Urothelium cell line (cell line): ENCODE results near the gene DOC2B.
"Not testable (repeated sequence)": the region's sequence is repeated elsewhere in the genome, so short reads cannot be mapped to it uniquely, and the experiment has no call there.

Experiments
- DNase-seq: peaks from one replicate; pipeline ENCODE4 v3.0.0; 2011; ENCODE audit warnings: low spot score, mixed read lengths
- FAIRE-seq: peaks from 2 replicates; lab custom pipeline; 2011; peaks lifted over from hg19 to GRCh38; lab: Jason Lieb, UNC

The DOC2B gene

DNA sequence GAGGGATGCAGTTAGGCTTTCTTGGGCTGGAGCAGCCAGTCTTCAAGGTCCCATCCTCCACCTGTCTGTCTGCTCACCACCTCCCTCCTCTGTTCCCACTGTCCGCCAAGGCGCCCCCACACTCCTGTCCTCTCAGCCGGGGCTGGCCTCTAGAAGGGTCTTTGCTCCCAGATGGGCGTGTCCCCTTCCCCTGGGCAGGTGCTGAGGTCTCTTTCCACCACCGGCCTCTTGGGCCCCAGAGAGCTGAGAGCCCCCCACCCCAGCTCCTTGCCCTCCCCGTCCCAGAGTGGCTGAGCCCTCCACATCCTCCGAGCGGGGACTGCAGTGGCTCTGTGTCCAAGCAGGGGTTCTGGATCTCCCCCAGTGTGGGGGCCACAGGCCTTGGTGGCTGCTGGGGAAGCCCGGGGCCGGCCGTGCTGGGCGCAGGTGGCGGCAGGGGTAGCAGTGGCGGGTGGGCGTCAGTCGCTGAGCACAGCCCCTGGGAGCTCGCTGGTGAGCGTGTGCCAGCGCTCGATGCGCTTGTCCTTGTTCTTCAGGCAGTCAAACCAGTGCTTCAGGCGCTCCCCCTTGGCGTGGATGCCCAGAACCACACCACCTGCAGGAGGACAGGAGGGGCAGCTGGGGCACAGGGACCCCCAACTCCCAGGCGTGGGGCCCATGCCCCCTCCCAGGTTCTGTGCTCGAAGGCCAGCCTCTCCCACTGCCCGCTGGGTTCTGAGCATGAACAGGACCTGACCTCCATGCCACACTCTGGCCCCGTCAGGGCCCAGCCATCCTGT is 34.3 kb downstream of the DOC2B start:
- no peak for FAIRE-seq
- no peak for DNase-seq

DNA sequence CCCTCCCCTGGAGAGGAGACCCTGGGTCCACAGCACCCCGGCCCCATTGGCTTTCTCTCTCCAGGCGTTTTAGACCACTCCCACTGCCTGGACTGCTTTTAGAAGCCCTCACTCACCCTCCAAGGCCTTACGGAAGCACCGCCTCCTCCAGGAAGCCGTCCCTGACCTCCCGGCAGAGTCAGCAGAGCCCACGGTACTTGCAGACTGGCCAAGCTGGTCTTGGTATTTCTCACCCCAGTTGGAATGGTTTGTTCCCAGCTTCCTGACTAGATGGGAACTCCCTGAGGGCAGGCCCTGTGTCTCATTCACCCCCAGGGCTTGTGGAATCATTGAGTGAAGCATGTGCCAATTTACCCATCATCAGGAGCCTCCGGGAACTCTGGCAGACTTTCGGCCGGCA is 34.9 kb downstream of the DOC2B start:
- FAIRE-seq (no peak), DNase-seq (no peak)

GRCh38 chr17:145671-146541 is 35.5 kb downstream of the DOC2B start:
- FAIRE-seq (no peak), DNase-seq (no peak)

- no peak for FAIRE-seq
- no peak for DNase-seq
Observed at GRCh38 chr17:144936-145670, 36.3 kb downstream of the DOC2B start.

DNA sequence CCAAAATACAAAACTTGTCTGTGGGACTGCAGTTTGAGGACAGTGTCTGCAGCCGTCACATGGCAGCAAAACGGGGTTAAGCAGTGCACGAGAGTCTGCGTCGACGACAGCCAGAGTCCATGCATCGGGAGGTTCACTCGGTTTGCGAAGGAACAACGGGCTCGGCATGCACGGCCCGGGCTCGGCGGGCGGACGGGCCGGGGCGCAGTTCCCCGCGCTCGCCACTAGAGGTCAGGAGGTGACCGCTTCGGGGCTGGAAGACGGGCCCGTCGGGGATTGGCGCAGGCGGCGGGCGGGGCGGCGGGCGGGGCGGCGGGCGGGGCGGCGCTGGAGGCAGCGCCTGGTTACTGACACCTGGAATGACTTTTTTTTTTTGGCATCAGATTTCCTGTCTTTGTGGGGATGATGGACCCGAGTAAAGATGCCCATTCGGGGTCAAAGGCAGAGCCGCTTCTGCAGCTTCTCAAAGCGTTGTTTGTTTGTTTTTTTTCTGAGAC is 37.6 kb downstream of the DOC2B start:
- peak; percentile 85 for DNase-seq
- FAIRE-seq, result no peak

DNA sequence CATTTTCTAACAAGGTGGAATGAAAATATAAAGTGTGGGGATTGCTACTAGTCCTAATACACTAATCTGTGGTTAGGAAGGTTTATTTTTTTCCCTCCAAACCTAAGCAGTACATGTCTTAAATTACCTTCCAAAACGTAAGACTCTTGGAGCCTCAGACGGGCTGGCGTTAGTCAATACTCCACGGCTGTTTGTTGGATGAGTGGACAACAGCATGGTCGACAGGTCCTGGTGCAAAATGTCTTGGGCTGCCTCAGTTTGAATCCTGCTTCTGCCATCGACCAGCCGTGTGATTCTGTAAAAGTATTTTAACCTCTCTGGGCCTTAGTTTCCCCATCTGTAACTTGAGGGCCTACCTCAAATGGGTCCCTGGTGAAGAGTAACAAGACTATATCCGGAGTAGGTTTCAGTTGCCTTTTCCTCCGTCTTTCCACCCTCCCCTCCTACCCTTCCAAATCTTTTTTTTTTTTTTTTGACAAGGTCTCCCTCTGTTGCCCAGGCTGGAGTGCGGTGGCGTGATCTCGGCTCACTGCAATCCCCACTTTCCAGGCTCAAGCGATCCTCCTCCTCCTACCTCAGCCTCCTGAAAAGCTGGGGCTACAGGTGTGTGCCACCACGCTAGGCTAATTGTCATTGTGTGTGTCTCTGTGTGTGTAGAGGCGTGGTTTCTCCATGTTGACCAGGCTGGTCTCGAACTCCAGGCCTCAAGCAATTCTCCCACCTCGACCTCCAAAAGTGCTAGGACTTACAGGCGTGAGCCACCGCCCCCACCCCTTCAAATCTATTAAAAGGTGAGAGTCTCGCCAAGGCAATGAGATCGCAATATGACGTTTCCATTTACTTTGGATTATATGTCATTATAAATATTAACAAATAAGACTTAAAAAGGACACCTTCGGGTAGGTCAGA is 38.3 kb downstream of the DOC2B start:
- DNase-seq (no peak), FAIRE-seq (no peak)

- no peak for FAIRE-seq
- DNase-seq, result no peak
Observed at GRCh38 chr17:142102-142661, 39.3 kb downstream of the DOC2B start.

- not testable (repeated sequence) for FAIRE-seq, DNase-seq
Observed at GRCh38 chr17:139401-140205, 41.8 kb downstream of the DOC2B start.

GRCh38 chr17:137166-137807 is 44.2 kb downstream of the DOC2B start, which contains the start of gene SCGB1C2:
SCGB1C2 (plus strand) TSS chr17:137569; CDS start chr17:137591, 22 bp downstream.
- not testable (repeated sequence) for FAIRE-seq, DNase-seq

GRCh38 chr17:136531-136930 is 44.9 kb downstream of the DOC2B start:
- DNase-seq, FAIRE-seq: not testable (repeated sequence)

DNA sequence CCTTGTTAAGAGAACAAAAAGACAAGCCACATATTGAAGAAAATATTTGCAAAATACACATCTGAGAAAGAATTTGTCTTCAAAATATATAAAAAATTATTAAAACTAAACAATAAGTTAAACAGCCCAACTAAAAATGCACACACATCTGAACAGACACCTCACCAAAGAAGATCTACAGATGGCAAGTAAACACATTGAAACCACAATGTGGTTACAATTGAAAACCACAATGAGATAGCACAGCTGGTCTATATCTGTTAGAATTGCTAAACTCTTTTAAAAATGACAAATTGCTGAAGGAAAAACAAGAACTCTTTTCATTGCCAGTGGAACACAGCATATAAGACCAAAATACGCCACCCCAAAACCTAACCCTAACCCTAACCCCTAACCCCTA is 45.6 kb downstream of the DOC2B start:
- not testable (repeated sequence) for FAIRE-seq, DNase-seq

DNA sequence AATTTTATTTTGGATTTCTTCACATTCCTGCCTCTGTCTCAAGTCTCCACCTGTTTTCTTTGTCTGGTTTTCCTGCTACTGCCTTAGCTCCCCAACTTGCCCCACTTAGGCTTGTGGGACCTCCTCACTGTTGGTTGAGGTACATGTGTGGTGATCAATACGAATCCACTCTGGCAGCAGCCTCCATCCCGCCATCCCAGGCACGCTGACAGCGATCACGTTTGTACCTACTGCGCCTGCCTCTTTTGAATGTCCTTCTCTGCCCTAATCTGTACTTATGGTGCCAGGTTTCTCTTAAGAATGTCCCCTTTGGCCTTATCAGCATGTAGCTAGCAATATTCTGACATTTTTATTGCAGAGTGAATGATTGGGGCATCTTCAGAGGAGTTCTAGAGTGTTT is 46.4 kb downstream of the DOC2B start:
- not testable (repeated sequence) for DNase-seq, FAIRE-seq

- not testable (repeated sequence) for FAIRE-seq, DNase-seq
Observed at GRCh38 chr17:134332-134785, 47.1 kb downstream of the DOC2B start.

- not testable (repeated sequence) for FAIRE-seq, DNase-seq
Observed at GRCh38 chr17:133932-134331, 47.5 kb downstream of the DOC2B start.

DNA sequence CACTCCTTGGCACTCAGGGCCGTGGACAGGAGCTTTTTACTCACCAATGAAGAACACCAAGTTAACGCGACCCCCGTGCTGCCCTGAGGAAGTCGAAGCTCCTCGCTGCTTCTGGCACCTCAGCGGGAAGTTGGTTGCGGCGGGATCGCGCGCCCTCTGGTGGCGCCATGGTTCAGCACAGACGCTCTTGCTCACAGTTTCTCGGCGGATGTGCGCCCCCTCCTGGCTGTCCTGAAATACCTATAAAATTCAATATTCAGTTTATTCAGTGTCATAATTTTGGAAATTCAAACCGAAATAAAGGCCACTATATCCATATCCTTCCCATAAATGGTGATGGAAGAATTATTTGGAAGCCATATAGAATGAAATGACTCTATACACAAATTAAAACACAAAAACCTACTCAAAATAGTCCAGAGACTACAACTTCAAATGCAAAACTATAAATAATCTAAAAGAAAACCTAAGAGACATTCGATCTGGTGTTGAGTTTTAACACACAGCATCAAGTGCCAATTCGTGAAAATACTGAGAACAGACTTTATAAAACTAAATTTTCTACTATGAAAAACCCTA is 63.0 kb downstream of the DOC2B start:
- DNase-seq, FAIRE-seq: not testable (repeated sequence)

DNA sequence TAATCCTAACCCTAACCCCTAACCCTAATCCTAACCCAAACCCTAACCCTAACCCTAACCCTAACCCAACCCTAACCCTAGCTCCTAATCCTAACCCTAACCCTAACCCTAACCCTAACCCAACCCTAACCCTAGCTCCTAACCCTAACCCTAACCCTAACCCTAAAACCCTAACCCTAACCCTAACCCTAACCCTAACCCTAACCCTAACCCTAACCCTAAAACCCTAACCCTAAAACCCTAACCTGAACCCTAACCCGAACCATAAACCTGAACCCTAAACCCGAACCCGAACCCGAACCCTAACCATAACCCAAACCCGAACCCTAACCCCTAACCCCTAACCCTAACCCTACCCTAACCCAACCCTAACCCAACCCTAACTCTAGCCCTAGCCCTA is 68.3 kb downstream of the DOC2B start:
- FAIRE-seq, DNase-seq: not testable (repeated sequence)
